GM18909 (cell line): ENCODE measurements around the gene CD226.
"Not testable (repeated sequence)": the region's sequence is repeated elsewhere in the genome, so short reads cannot be mapped to it uniquely, and the experiment has no call there.

Source experiments
- ATAC-seq: cut with Tn5 transposase; IDR thresholded peaks from one replicate; pipeline ENCODE4 v1.9.1; 2021; ENCODE audit warnings: mild to moderate bottlenecking; ENCODE audit not compliant: unreplicated experiment, poor library complexity

CD226 gene

GRCh38 chr18:69947361-69948133, at the start of gene CD226:
TSS of gene CD226 (minus strand) at chr18:69947873. CDS start at chr18:69947406, 467 bp downstream.
- peak; percentile 49 for ATAC-seq

GRCh38 chr18:69996951-69997798, 49.5 kb upstream of the CD226 start:
- ATAC-seq, result no peak

- ATAC-seq, result no peak
These were observed 48.7 kb upstream of the CD226 start for GRCh38 chr18:69996417-69996816.

- ATAC-seq, result no peak
These were observed 48.1 kb upstream of the CD226 start for GRCh38 chr18:69995774-69996173.

- ATAC-seq, result no peak
These were observed 45.1 kb upstream of the CD226 start for GRCh38 chr18:69992776-69993175.

GRCh38 chr18:69987870-69988269, 40.2 kb upstream of the CD226 start:
- ATAC-seq, result no peak

- no peak for ATAC-seq
These were observed 37.6 kb upstream of the CD226 start for GRCh38 chr18:69985239-69985638.

- ATAC-seq, result no peak
These were observed 34.7 kb upstream of the CD226 start for GRCh38 chr18:69982417-69982816.

GRCh38 chr18:69981948-69982347, 34.3 kb upstream of the CD226 start:
- peak; percentile 69 for ATAC-seq

- ATAC-seq, result peak; percentile 38
These were observed 33.5 kb upstream of the CD226 start for GRCh38 chr18:69980982-69981804.

- ATAC-seq, result no peak
These were observed 32.8 kb upstream of the CD226 start for GRCh38 chr18:69980509-69980908.

GRCh38 chr18:69978732-69979715, 31.4 kb upstream of the CD226 start:
- ATAC-seq, result peak; percentile 52

GRCh38 chr18:69975294-69975693, 27.6 kb upstream of the CD226 start:
- ATAC-seq, result not testable (repeated sequence)

GRCh38 chr18:69974365-69974764, 26.7 kb upstream of the CD226 start:
- ATAC-seq, result no peak

GRCh38 chr18:69969491-69969890, 21.8 kb upstream of the CD226 start:
- no peak for ATAC-seq

- ATAC-seq, result peak; percentile 86
These were observed 20.4 kb upstream of the CD226 start for GRCh38 chr18:69968039-69968438.

- ATAC-seq, result no peak
These were observed 15.5 kb upstream of the CD226 start for GRCh38 chr18:69963196-69963595.

- ATAC-seq, result no peak
These were observed 14.0 kb upstream of the CD226 start for GRCh38 chr18:69961718-69962117.

- ATAC-seq, result peak; percentile 45
These were observed 10.7 kb upstream of the CD226 start for GRCh38 chr18:69958422-69958821.
